Stimulated activated CD4-positive, alpha-beta T cell treated with anti-CD3 and anti-CD28 coated beads, Interleukin-2, amount 100 ng/mL, for 48 hours (primary cell): Measurements from ENCODE around the gene C2CD2.
"Not testable (repeated sequence)": the region's sequence is repeated elsewhere in the genome, so short reads cannot be mapped to it uniquely, and the experiment has no call there.

ENCODE experiments used
- DNase-seq, 2 donors: peaks; one replicate each; pipeline ENCODE4 v3.0.0-alpha.2; 2020

Gene C2CD2

GRCh38 chr21:41956926-41957729 is 3.3 kb upstream of the C2CD2 start:
- no peak for DNase-seq

GRCh38 chr21:41955516-41955915 is 1.7 kb upstream of the C2CD2 start:
- DNase-seq, result no peak

- no peak for DNase-seq
Measured at GRCh38 chr21:41954654-41955499, 1.1 kb upstream of the C2CD2 start.

GRCh38 chr21:41953249-41953830 is 478 bp downstream of the C2CD2 start:
- DNase-seq, result no peak

- DNase-seq, result no peak
Measured at GRCh38 chr21:41952568-41953248, 1.1 kb downstream of the C2CD2 start.

- no peak for DNase-seq
Measured at GRCh38 chr21:41951876-41952567, 1.8 kb downstream of the C2CD2 start.

GRCh38 chr21:41950941-41951351 is 2.9 kb downstream of the C2CD2 start:
- DNase-seq, result no peak

- not testable (repeated sequence) for DNase-seq
Measured at GRCh38 chr21:41949631-41950030, 4.2 kb downstream of the C2CD2 start.

GRCh38 chr21:41948901-41949300 is 4.9 kb downstream of the C2CD2 start:
- no peak for DNase-seq

GRCh38 chr21:41948078-41948895 is 5.5 kb downstream of the C2CD2 start:
- DNase-seq, result no peak

- no peak for DNase-seq
Measured at GRCh38 chr21:41945982-41946381, 7.8 kb downstream of the C2CD2 start.

- no peak for DNase-seq
Measured at GRCh38 chr21:41943851-41944250, 10.0 kb downstream of the C2CD2 start.

- DNase-seq, result no peak
Measured at GRCh38 chr21:41942457-41942856, 11.4 kb downstream of the C2CD2 start.

GRCh38 chr21:41941941-41942340 is 11.9 kb downstream of the C2CD2 start:
- DNase-seq, result no peak

- no peak for DNase-seq
Measured at GRCh38 chr21:41940431-41940830, 13.4 kb downstream of the C2CD2 start.

- DNase-seq, result no peak
Measured at GRCh38 chr21:41939391-41939790, 14.4 kb downstream of the C2CD2 start.

- DNase-seq, result no peak
Measured at GRCh38 chr21:41933313-41934079, 20.3 kb downstream of the C2CD2 start.

GRCh38 chr21:41932576-41933312 is 21.1 kb downstream of the C2CD2 start:
- no peak for DNase-seq

- no peak for DNase-seq
Measured at GRCh38 chr21:41932191-41932575, 21.6 kb downstream of the C2CD2 start.

GRCh38 chr21:41931041-41931451 is 22.8 kb downstream of the C2CD2 start:
- no peak for DNase-seq
